ENCODE measurements around the gene ATAD3A.
"Not testable (repeated sequence)": the region's sequence is repeated elsewhere in the genome, so short reads cannot be mapped to it uniquely, and the experiment has no call there.

GRCh38 chr1:1523226-1523625, 11.3 kb downstream of the ATAD3A start:
- not testable (repeated sequence) for TF ChIP-seq CTCF, EP300 (IDR thresholded peaks at IDR 0.05)

Measured in esophagus muscularis mucosa (tissue), 3 donors.